ENCODE measurements around the gene SPATA6.

DNA sequence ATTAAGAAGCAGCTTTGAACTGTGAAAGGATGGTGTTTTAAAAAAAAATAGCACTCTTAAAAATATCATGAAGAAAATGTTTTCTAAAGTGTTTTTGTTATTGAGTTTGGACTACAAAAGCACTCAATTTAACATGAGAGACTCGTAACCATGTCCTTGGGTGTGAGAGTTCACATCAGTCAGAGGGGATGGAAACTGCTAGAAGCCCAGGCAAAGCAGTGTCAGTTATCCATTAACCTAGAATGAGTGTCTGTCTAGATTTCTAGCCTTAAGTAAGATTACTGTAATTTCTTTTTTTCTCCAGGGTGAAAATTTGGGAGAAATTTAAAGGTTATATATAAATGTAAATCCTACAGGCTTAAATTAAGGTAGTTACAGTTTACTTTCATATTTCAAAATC is 217.8 kb downstream of the SPATA6 start:
- TF ChIP-seq CTCF (conservative IDR thresholded peaks at IDR 0.05 in 1 of 2, IDR thresholded peaks at IDR 0.05 in 1 of 2; ENCODE audit: low read depth in 1 of 2, low read length in 2 of 2), result no peak
- TF ChIP-seq EZH2 (IDR thresholded peaks at IDR 0.05; ENCODE audit: low read length, missing control alignments), result no peak

Measured in fibroblast of lung (primary cell).